ENCODE measurements around the gene AKR1D1.
"Not testable (repeated sequence)": the region's sequence is repeated elsewhere in the genome, so short reads cannot be mapped to it uniquely, and the experiment has no call there.

AKR1D1 gene

GRCh38 chr7:138070908-138071307 lies 5.4 kb upstream of the AKR1D1 start:
- TF ChIP-seq CTCF (IDR thresholded peaks at IDR 0.05; ENCODE audit: low read depth, low read length, missing control alignments), result no peak
- no peak overlapping the region for H3K4me3 ChIP-seq (ENCODE audit: low read depth, low read length)
- DNase-seq (ENCODE audit: low read depth), result no peak
- in situ Hi-C loops (cut with HindIII; ENCODE audit: low sequenced_read_pairs), result no loop called here

GRCh38 chr7:138072726-138073125 lies 3.5 kb upstream of the AKR1D1 start:
- in situ Hi-C loops (cut with HindIII; ENCODE audit: low sequenced_read_pairs), result no loop called here
- TF ChIP-seq CTCF (IDR thresholded peaks at IDR 0.05; ENCODE audit: low read depth, low read length, missing control alignments), result no peak
- DNase-seq (ENCODE audit: low read depth), result no peak

GRCh38 chr7:138074121-138074520 lies 2.1 kb upstream of the AKR1D1 start:
- in situ Hi-C loops (cut with HindIII; ENCODE audit: low sequenced_read_pairs), result no loop called here
- no peak for TF ChIP-seq CTCF (IDR thresholded peaks at IDR 0.05; ENCODE audit: low read depth, low read length, missing control alignments)
- no peak for DNase-seq (ENCODE audit: low read depth)
- no peak overlapping the region for H3K4me3 ChIP-seq (ENCODE audit: low read depth, low read length)

More at GRCh38 chr7:138072726-138073125, 3.5 kb upstream of the AKR1D1 start:
- no peak overlapping the region for H3K4me3 ChIP-seq (ENCODE audit: low read depth, low read length)

- TF ChIP-seq CTCF (IDR thresholded peaks at IDR 0.05; ENCODE audit: low read depth, low read length, missing control alignments), result no peak
- H3K4me3 ChIP-seq (ENCODE audit: low read depth, low read length), result no peak overlapping the region
- DNase-seq (ENCODE audit: low read depth), result no peak
- in situ Hi-C loops (cut with HindIII; ENCODE audit: low sequenced_read_pairs), result no loop called here
These were observed 1.7 kb upstream of the AKR1D1 start for GRCh38 chr7:138074540-138074939.

- no peak for DNase-seq (ENCODE audit: low read depth)
- in situ Hi-C loops (cut with HindIII; ENCODE audit: low sequenced_read_pairs), result no loop called here
- TF ChIP-seq CTCF (IDR thresholded peaks at IDR 0.05; ENCODE audit: low read depth, low read length, missing control alignments), result no peak
- H3K4me3 ChIP-seq (ENCODE audit: low read depth, low read length), result no peak overlapping the region
These were observed 909 bp upstream of the AKR1D1 start for GRCh38 chr7:138075350-138075749.

- H3K4me3 ChIP-seq (ENCODE audit: low read depth, low read length); in situ Hi-C loops (cut with HindIII; ENCODE audit: low sequenced_read_pairs); DNase-seq (ENCODE audit: low read depth): not testable (repeated sequence)
These were observed 473 bp upstream of the AKR1D1 start for GRCh38 chr7:138075786-138076185.

- H3K4me3 ChIP-seq (ENCODE audit: low read depth, low read length), result no peak overlapping the region
- in situ Hi-C loops (cut with HindIII; ENCODE audit: low sequenced_read_pairs), result no loop called here
- no peak for TF ChIP-seq CTCF (IDR thresholded peaks at IDR 0.05; ENCODE audit: low read depth, low read length, missing control alignments)
- no peak for DNase-seq (ENCODE audit: low read depth)
These were observed 1.6 kb downstream of the AKR1D1 start for GRCh38 chr7:138077809-138078208.

Measured in astrocyte of the cerebellum (primary cell).